ENCODE data around the gene ARHGEF39. TPM values are rescaled to one million over a fixed set of nuclear protein-coding genes. Genes with fewer than 3 reads are reported as not detected.

ARHGEF39 gene
- polyA plus RNA-seq, 3 donors from 2014 or later, result 0.92 to 1.9 (median 1.1) TPM

DNA sequence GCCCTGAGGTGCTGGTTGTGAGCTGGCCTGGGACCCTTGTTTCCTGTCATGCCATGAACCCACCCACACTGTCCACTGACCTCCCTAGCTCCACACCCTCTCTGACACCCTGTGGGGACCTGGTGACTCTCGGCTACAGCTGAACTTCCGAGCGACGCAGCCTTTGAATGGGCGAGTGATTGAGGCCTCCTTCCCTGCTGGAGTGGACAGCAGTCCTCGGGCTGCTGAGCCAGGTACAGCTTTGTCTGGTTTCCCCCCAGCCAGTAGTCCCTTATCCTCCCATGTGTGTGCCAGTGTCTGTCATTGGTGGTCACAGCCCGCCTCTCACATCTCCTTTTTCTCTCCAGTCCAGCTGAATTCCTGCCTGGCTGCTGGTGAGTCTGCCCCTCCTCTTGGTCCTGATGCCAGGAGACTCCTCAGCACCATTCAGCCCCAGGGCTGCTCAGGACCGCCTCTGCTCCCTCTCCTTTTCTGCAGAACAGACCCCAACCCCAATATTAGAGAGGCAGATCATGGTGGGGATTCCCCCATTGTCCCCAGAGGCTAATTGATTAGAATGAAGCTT, 14.9 kb upstream of the ARHGEF39 start:
- Mint-ChIP-seq H3K4me1 (peaks cover 6 to 7% of the 10 kb centered on the region in 2 donors), H3K4me3 (no peak overlapping the region), H3K9me3 (no peaks in the 10 kb centered on the region), H3K27me3 (ENCODE audit: low read depth in 3 of 3) (peaks cover 4 to 6% (median 5%) of the 10 kb centered on the region in 3 donors), H3K27ac (no peak overlapping the region), H3K36me3 (no peaks in the 10 kb centered on the region)
- DNase-seq, result no peak

DNA sequence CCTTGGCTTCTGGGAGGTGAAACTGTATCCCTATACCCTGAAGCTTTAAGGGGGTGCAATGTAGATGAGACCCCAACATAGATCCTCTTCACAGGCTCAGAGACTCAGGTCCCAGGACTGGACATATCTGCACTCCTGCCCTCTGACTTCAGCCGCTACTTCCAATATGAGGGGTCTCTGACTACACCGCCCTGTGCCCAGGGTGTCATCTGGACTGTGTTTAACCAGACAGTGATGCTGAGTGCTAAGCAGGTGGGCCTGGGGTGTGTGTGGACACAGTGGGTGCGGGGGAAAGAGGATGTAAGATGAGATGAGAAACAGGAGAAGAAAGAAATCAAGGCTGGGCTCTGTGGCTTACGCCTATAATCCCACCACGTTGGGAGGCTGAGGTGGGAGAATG, 14.1 kb upstream of the ARHGEF39 start:
- H3K27me3 Mint-ChIP-seq (ENCODE audit: low read depth in 3 of 3), result peaks cover 4 to 10% (median 6%) of the 10 kb centered on the region in 3 donors
- H3K4me1 Mint-ChIP-seq, result peaks cover 12 to 13% of the 10 kb centered on the region in 2 donors
- H3K9me3 Mint-ChIP-seq, result no peaks in the 10 kb centered on the region
- H3K36me3 Mint-ChIP-seq, result no peaks in the 10 kb centered on the region
- DNase-seq, result no peak
- H3K27ac Mint-ChIP-seq, result no peak overlapping the region
- no peak overlapping the region for H3K4me3 Mint-ChIP-seq

DNA sequence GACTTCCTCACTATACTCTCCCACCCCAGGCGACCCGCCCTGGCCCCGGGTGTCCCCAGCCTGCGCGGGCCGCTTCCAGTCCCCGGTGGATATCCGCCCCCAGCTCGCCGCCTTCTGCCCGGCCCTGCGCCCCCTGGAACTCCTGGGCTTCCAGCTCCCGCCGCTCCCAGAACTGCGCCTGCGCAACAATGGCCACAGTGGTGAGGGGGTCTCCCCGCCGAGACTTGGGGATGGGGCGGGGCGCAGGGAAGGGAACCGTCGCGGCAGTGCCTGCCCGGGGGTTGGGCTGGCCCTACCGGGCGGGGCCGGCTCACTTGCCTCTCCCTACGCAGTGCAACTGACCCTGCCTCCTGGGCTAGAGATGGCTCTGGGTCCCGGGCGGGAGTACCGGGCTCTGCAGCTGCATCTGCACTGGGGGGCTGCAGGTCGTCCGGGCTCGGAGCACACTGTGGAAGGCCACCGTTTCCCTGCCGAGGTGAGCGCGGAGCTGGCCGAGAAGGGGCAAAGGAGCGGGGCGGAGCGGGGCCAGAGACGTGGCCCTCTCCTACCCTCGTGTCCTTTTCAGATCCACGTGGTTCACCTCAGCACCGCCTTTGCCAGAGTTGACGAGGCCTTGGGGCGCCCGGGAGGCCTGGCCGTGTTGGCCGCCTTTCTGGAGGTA, 10.9 kb upstream of the ARHGEF39 start:
- peak in 2 of 3 donors; percentile 22 to 25 for DNase-seq
- no peaks in the 10 kb centered on the region for H3K9me3 Mint-ChIP-seq
- peaks cover 2 to 10% (median 9%) of the 10 kb centered on the region in 3 donors for H3K27me3 Mint-ChIP-seq (ENCODE audit: low read depth in 3 of 3)
- peaks cover 12 to 13% of the 10 kb centered on the region in 2 donors for H3K4me1 Mint-ChIP-seq
- H3K27ac Mint-ChIP-seq, result no peak overlapping the region
- no peaks in the 10 kb centered on the region for H3K36me3 Mint-ChIP-seq
- H3K4me3 Mint-ChIP-seq, result peak overlapping the region; percentile 47 to 81 (median 74)

DNA sequence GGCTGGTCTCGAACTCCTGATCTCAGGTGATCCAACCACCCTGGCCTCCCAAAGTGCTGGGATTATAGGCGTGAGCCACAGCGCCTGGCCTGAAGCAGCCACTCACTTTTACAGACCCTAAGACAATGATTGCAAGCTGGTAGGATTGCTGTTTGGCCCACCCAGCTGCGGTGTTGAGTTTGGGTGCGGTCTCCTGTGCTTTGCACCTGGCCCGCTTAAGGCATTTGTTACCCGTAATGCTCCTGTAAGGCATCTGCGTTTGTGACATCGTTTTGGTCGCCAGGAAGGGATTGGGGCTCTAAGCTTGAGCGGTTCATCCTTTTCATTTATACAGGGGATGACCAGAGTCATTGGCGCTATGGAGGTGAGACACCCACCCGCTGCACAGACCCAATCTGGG, 10.2 kb upstream of the ARHGEF39 start:
- Mint-ChIP-seq H3K27me3 (ENCODE audit: low read depth in 3 of 3) (peaks cover 2 to 10% (median 9%) of the 10 kb centered on the region in 3 donors), H3K9me3 (no peaks in the 10 kb centered on the region), H3K4me1 (peaks cover 12 to 13% of the 10 kb centered on the region in 2 donors), H3K4me3 (peak overlapping the region; percentile 47 to 80 (median 66)), H3K27ac (no peak overlapping the region), H3K36me3 (no peaks in the 10 kb centered on the region)
- no peak for DNase-seq

DNA sequence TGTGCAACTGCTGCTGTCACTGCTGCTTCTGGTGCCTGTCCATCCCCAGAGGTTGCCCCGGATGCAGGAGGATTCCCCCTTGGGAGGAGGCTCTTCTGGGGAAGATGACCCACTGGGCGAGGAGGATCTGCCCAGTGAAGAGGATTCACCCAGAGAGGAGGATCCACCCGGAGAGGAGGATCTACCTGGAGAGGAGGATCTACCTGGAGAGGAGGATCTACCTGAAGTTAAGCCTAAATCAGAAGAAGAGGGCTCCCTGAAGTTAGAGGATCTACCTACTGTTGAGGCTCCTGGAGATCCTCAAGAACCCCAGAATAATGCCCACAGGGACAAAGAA, 9.0 kb upstream of the ARHGEF39 start:
- Mint-ChIP-seq H3K36me3 (no peaks in the 10 kb centered on the region), H3K4me3 (peak overlapping the region in 1 of 5 donors; percentile 33), H3K27me3 (ENCODE audit: low read depth in 3 of 3) (peaks cover 0 to 10% (median 8%) of the 10 kb centered on the region in 3 donors), H3K9me3 (no peaks in the 10 kb centered on the region), H3K4me1 (peaks cover 12 to 13% of the 10 kb centered on the region in 2 donors), H3K27ac (no peak overlapping the region)
- DNase-seq, result no peak

DNA sequence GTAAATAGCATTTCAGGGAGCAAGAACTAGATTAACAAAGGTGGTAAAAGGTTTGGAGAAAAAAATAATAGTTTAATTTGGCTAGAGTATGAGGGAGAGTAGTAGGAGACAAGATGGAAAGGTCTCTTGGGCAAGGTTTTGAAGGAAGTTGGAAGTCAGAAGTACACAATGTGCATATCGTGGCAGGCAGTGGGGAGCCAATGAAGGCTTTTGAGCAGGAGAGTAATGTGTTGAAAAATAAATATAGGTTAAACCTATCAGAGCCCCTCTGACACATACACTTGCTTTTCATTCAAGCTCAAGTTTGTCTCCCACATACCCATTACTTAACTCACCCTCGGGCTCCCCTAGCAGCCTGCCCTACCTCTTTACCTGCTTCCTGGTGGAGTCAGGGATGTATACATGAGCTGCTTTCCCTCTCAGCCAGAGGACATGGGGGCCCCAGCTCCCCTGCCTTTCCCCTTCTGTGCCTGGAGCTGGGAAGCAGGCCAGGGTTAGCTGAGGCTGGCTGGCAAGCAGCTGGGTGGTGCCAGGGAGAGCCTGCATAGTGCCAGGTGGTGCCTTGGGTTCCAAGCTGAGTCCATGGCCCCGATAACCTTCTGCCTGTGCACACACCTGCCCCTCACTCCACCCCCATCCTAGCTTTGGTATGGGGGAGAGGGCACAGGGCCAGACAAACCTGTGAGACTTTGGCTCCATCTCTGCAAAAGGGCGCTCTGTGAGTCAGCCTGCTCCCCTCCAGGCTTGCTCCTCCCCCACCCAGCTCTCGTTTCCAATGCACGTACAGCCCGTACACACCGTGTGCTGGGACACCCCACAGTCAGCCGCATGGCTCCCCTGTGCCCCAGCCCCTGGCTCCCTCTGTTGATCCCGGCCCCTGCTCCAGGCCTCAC, 8.4 kb upstream of the ARHGEF39 start, which contains the start of gene CA9:
Gene CA9, plus strand, starts transcription at position 797 of the 893 bp plus-strand sequence. Its CDS starts 32 bp downstream, at position 829.
- Mint-ChIP-seq H3K27me3 (ENCODE audit: low read depth in 3 of 3) (peaks cover 0 to 10% (median 5%) of the 10 kb centered on the region in 3 donors), H3K4me1 (peaks cover 12 to 13% of the 10 kb centered on the region in 2 donors), H3K9me3 (no peaks in the 10 kb centered on the region), H3K27ac (peak within 1 kb of the TSS in 1 of 6 donors; percentile 62), H3K4me3 (peak within 1 kb of the TSS; percentile 33 to 65 (median 49)), H3K36me3 (no peaks in the 10 kb centered on the region)
- no peak for DNase-seq

DNA sequence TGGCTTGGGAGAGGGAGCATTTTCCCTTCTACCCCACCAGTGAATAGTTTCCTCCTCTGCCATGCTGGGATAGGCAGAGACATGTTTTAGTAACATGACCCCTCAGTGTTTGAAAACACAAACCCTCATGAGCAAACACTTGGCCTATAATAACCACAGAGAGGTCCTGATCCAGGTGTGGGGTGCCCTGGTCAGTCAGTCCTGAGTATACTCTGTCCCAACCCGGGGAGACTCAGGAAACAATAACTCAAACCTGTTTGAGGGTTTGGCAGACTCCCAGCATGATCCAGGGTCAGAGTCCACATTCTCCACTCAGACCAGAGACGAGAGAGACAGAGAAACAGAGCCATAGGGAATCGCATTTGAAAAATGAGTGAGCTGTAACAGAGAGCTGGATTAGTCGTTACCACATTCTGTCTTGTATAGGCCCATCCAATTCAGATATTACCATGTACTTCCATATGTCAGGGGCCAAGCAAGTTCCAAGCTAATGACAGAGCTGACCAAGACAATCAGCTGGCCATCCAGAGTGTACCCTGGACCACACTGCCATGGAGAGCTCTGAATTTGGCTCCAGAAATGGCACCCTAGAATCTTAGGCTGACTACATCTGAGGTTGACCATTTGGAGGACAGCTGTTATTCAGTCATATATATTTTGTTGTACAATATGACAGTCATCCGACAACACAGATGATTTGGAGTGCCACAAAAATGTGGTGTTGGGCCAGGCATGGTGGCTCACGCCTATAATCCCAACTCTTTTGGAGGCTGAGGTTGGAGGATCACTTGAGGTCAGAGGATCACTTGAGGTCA, 4.5 kb upstream of the ARHGEF39 start:
- Mint-ChIP-seq H3K27ac (no peak overlapping the region), H3K4me1 (peaks cover 18 to 21% of the 10 kb centered on the region in 2 donors), H3K36me3 (no peaks in the 10 kb centered on the region), H3K27me3 (ENCODE audit: low read depth in 3 of 3) (peaks cover 0 to 6% (median 5%) of the 10 kb centered on the region in 3 donors), H3K4me3 (no peak overlapping the region), H3K9me3 (no peaks in the 10 kb centered on the region)
- DNase-seq, result no peak

DNA sequence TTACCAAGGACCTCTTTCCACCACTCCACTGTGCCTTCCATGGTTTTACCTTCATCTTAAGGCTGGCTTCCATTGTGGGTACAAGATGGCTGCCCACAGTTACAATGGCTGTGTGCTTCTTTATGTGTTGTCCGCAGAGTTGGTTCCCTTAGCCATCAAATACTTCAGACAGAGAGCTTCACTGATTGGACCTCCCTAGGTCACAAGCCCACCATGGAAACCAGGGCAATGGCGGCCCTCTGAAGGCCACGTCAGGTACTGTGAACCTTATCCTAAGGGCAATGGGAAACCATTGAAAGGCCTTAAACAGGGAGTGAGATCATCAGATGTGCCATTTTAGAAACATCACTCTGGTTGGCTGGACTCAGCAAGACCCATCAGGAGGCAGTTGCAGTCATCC, 2.9 kb upstream of the ARHGEF39 start:
- Mint-ChIP-seq H3K4me3 (no peak overlapping the region), H3K36me3 (no peaks in the 10 kb centered on the region), H3K4me1 (peaks cover 30 to 34% of the 10 kb centered on the region in 2 donors), H3K27me3 (ENCODE audit: low read depth in 3 of 3) (peaks cover 0 to 3% (median 3%) of the 10 kb centered on the region in 3 donors), H3K27ac (no peak overlapping the region), H3K9me3 (no peaks in the 10 kb centered on the region)
- no peak for DNase-seq

DNA sequence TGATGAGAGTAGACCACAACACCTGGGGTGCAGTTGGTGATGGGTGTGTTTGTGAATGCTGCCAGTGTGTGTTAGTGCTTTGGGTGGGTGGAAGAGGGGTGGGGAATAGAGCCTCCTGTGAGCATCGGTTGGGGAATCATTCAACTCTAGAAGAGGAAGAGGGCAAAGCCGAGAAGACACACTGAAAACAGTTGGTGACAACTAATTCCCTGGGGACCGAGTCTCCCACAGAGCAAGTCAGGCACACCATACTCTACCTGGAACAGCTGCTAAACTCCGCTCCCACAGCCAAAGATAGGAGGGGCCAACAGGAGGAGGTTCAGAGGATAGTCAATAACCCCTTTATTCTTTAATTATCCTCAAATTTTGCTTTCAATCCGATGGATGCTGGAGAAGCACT, 1.6 kb upstream of the ARHGEF39 start:
- no peaks in the 10 kb centered on the region for H3K9me3 Mint-ChIP-seq
- peak overlapping the region in 1 of 5 donors; percentile 10 for H3K4me3 Mint-ChIP-seq
- no peak for DNase-seq

DNA sequence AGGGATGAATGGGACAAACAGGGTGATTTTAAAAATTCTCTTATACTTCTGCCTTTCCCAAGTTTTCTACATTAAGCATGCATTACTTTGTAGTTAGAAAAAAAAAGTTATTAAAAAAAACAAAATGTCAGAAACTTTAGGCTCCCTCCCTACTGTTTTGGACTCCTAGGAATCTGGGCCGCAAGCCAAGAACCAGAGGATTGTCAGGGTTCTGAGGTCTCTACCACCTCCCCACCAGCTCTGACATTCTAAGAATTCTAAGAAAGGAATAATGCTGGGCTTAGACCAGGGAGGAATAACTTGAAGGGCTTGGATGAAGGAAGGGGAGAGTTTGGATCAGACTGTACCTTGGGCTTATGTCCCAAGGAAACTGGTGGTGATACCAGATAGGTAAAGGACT, 1.1 kb upstream of the ARHGEF39 start:
- Mint-ChIP-seq H3K27ac (peak overlapping the region in 3 of 6 donors; percentile 61 to 91 (median 65)), H3K4me3 (peak overlapping the region; percentile 87 to 93 (median 89)), H3K9me3 (no peaks in the 10 kb centered on the region), H3K27me3 (ENCODE audit: low read depth in 3 of 3) (peaks cover 0 to 5% (median 3%) of the 10 kb centered on the region in 3 donors), H3K36me3 (peaks cover 4 to 5% (median 5%) of the 10 kb centered on the region in 3 donors), H3K4me1 (peaks cover 48 to 53% of the 10 kb centered on the region in 2 donors)
- DNase-seq, result no peak

More for the DNA sequence above, 1.6 kb upstream of the ARHGEF39 start:
- H3K27me3 Mint-ChIP-seq (ENCODE audit: low read depth in 3 of 3), result peaks cover 0 to 5% (median 3%) of the 10 kb centered on the region in 3 donors
- H3K4me1 Mint-ChIP-seq, result peaks cover 44 to 48% of the 10 kb centered on the region in 2 donors
- H3K27ac Mint-ChIP-seq, result no peak overlapping the region
- H3K36me3 Mint-ChIP-seq, result peaks cover 4 to 5% (median 5%) of the 10 kb centered on the region in 3 donors

DNA sequence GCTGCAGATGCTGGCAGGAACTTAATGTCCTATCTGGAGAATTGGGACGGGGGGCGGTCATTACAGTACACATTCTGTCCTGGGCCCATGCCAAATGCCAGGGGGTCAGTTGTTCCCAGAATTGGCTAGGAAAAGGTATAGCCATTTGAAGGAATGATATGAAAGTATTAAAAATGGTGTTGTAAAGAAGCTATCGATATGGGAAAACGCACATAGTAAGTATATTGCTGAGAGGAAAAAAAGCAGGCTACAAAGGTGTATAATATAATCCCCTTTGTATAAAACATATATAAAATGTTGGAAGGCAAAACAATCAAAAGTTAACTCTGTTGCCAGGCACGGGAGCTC, 450 bp upstream of the ARHGEF39 start:
- Mint-ChIP-seq H3K4me3 (peak overlapping the region; percentile 87 to 93 (median 89)), H3K9me3 (no peaks in the 10 kb centered on the region), H3K27me3 (ENCODE audit: low read depth in 3 of 3) (peaks cover 0 to 5% (median 3%) of the 10 kb centered on the region in 3 donors), H3K27ac (peak overlapping the region; percentile 72 to 96 (median 90)), H3K36me3 (peaks cover 5 to 11% (median 10%) of the 10 kb centered on the region in 3 donors), H3K4me1 (peaks cover 54 to 59% of the 10 kb centered on the region in 2 donors)
- no peak for DNase-seq

DNA sequence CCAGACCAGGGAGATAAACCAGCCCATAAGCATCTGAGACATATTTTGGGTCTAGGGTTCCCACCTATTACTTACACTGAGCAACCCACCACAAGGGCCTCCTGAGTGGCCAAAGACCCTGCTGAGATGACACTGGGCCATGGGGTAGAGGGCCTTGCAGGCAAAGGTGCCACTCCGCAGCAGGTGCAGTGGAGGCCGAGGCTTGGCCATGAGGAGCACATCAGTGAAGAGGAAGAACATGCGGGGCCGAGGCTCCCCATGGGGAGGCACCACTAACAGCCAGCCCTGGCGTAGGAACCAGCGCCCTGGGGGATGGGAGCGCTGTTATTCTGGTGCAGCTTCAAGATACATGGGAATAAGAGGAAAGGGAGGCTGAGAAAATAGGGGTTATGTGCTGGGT, 2.6 kb downstream of the ARHGEF39 start:
- peaks cover 8 to 23% (median 18%) of the 10 kb centered on the region in 3 donors for H3K27me3 Mint-ChIP-seq (ENCODE audit: low read depth in 3 of 3)
- peak overlapping the region; percentile 89 to 96 (median 92) for H3K27ac Mint-ChIP-seq
- H3K36me3 Mint-ChIP-seq, result peaks cover 13 to 24% (median 23%) of the 10 kb centered on the region in 3 donors
- H3K4me3 Mint-ChIP-seq, result peak overlapping the region; percentile 56 to 83 (median 77)
- peaks cover 75 to 85% of the 10 kb centered on the region in 2 donors for H3K4me1 Mint-ChIP-seq
- H3K9me3 Mint-ChIP-seq, result peaks cover 0 to 5% (median 3%) of the 10 kb centered on the region in 6 donors
- DNase-seq, result no peak
